ENCODE data around the gene PCDH18.
"Not testable (repeated sequence)": the region's sequence is repeated elsewhere in the genome, so short reads cannot be mapped to it uniquely, and the experiment has no call there.

The PCDH18 gene

GRCh38 chr4:137531986-137532868 lies at the start of gene PCDH18:
Gene PCDH18, minus strand, starts transcription at chr4:137532494. Its CDS starts 406 bp downstream, at chr4:137532088.
- no peak for DNase-seq

GRCh38 chr4:137576446-137576845 lies 44.2 kb upstream of the PCDH18 start:
- DNase-seq = no peak

- no peak for DNase-seq
Observed at GRCh38 chr4:137572647-137573046, 40.4 kb upstream of the PCDH18 start.

- DNase-seq = no peak
Observed at GRCh38 chr4:137572163-137572562, 39.9 kb upstream of the PCDH18 start.

- no peak for DNase-seq
Observed at GRCh38 chr4:137559801-137560200, 27.5 kb upstream of the PCDH18 start.

- no peak for DNase-seq
Observed at GRCh38 chr4:137558951-137559350, 26.7 kb upstream of the PCDH18 start.

GRCh38 chr4:137545461-137545861 lies 13.2 kb upstream of the PCDH18 start:
- no peak for DNase-seq

GRCh38 chr4:137543648-137544047 lies 11.4 kb upstream of the PCDH18 start:
- no peak for DNase-seq

- no peak for DNase-seq
Observed at GRCh38 chr4:137543198-137543597, 10.9 kb upstream of the PCDH18 start.

- DNase-seq = no peak
Observed at GRCh38 chr4:137541876-137542646, 9.8 kb upstream of the PCDH18 start.

GRCh38 chr4:137541181-137541580 lies 8.9 kb upstream of the PCDH18 start:
- no peak for DNase-seq

GRCh38 chr4:137540356-137540755 lies 8.1 kb upstream of the PCDH18 start:
- no peak for DNase-seq

- no peak for DNase-seq
Observed at GRCh38 chr4:137538526-137538925, 6.2 kb upstream of the PCDH18 start.

GRCh38 chr4:137537807-137538206 lies 5.5 kb upstream of the PCDH18 start:
- DNase-seq = not testable (repeated sequence)

- no peak for DNase-seq
Observed at GRCh38 chr4:137536789-137537561, 4.7 kb upstream of the PCDH18 start.

- DNase-seq = no peak
Observed at GRCh38 chr4:137535718-137536117, 3.4 kb upstream of the PCDH18 start.

- no peak for DNase-seq
Observed at GRCh38 chr4:137534516-137534915, 2.2 kb upstream of the PCDH18 start.

- no peak for DNase-seq
Observed at GRCh38 chr4:137533855-137534254, 1.6 kb upstream of the PCDH18 start.

GRCh38 chr4:137532869-137533236 lies 559 bp upstream of the PCDH18 start:
- DNase-seq = no peak

- DNase-seq = no peak
Observed at GRCh38 chr4:137531168-137531985, 917 bp downstream of the PCDH18 start.

GRCh38 chr4:137530176-137530575 lies 2.1 kb downstream of the PCDH18 start:
- no peak for DNase-seq

- no peak for DNase-seq
Observed at GRCh38 chr4:137529432-137529831, 2.9 kb downstream of the PCDH18 start.
